ENCODE data around the gene IBSP.

IBSP gene

DNA sequence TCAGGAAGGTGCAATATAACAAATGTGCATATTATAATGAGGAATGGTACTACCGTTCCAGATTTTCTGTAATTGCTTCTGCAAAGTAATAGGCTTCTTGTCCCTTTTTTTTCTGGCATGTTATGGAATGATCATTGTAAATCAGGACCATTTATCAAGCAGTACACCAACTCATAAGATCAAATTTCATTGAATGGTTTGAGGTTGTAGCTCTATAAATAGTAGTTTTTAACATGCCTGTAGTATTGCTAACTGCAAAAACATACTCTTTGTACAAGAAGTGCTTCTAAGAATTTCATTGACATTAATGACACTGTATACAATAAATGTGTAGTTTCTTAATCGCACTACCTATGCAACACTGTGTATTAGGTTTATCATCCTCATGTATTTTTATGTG is 12.6 kb downstream of the IBSP start:
- Histone ChIP-seq H3K9me3 (ENCODE audit: insufficient read depth, low read length) (no peaks in the 10 kb centered on the region), H3K9ac (ENCODE audit: low read length) (no peak overlapping the region), H3K79me2 (ENCODE audit: insufficient read depth, low read length) (no peaks in the 10 kb centered on the region), H2AFZ (ENCODE audit: low read depth, low read length, severe bottlenecking) (no peak overlapping the region), H3K36me3 (ENCODE audit: low read length) (no peaks in the 10 kb centered on the region), H3F3A (ENCODE audit: insufficient read depth) (no peaks in the 10 kb centered on the region), H3K9me2 (replicated peaks; ENCODE audit: insufficient read depth, low read length) (no peaks in the 10 kb centered on the region), H4K20me1 (ENCODE audit: low read depth, low read length) (no peaks in the 10 kb centered on the region), H3K4me3 (ENCODE audit: insufficient read depth, low read length, poor library complexity, severe bottlenecking) (no peak overlapping the region), H3K27me3 (ENCODE audit: low read length) (no peaks in the 10 kb centered on the region), H3K4me2 (ENCODE audit: low read depth, low read length, poor library complexity, severe bottlenecking) (no peak overlapping the region), H3K27ac (ENCODE audit: low read depth, low read length) (no peak overlapping the region)
- TF ChIP-seq CTCF (IDR thresholded peaks at IDR 0.05; ENCODE audit: insufficient read depth, low read length, poor library complexity, severe bottlenecking) (no peak), EZH2phosphoT487 (conservative IDR thresholded peaks at IDR 0.05; ENCODE audit: low read length) (no peak)

DNA sequence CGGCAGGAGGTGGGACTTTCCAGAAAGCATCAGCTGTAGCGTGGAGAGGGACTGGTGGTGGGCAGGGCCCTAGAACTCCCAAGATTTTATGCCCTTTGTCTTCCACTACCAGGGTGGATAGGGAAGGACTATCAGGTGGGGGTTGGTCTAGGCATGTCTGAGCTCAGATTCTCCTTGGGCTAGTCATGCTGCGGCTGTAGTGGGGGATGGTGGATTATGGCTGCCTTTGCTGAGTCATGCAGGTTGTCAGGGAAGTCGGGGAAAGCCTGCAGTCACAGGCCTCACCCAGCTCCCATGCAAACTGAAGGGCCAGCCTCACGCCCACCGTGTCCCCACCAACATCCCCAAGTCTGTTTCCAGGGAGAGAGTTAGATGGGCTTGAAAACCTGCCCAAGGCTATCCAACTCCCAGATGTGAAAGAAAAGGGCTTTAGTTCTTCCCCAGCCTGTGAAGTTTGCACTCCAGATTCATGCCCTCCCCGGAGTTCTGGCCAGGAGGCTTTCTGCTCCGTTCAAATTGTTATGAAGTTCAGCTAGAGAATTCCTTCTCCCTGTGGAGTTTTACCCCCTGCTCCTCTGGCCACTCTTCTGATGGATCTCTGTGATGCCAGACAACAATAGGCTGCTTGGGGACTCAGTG is 20.0 kb downstream of the IBSP start:
- TF ChIP-seq CTCF (IDR thresholded peaks at IDR 0.05; ENCODE audit: insufficient read depth, low read length, poor library complexity, severe bottlenecking) (no peak), EZH2phosphoT487 (conservative IDR thresholded peaks at IDR 0.05; ENCODE audit: low read length) (no peak)
- Histone ChIP-seq H3K4me2 (ENCODE audit: low read depth, low read length, poor library complexity, severe bottlenecking) (no peak overlapping the region), H2AFZ (ENCODE audit: low read depth, low read length, severe bottlenecking) (no peak overlapping the region)

GRCh38 chr4:87823200-87823599 is 23.8 kb downstream of the IBSP start:
- Histone ChIP-seq H3K27me3 (ENCODE audit: low read length) (no peaks in the 10 kb centered on the region), H4K20me1 (ENCODE audit: low read depth, low read length) (no peaks in the 10 kb centered on the region), H3K4me2 (ENCODE audit: low read depth, low read length, poor library complexity, severe bottlenecking) (no peak overlapping the region), H3K27ac (ENCODE audit: low read depth, low read length) (no peak overlapping the region), H3K9ac (ENCODE audit: low read length) (no peak overlapping the region), H3K79me2 (ENCODE audit: insufficient read depth, low read length) (no peaks in the 10 kb centered on the region), H3K36me3 (ENCODE audit: low read length) (no peaks in the 10 kb centered on the region), H3K9me3 (ENCODE audit: insufficient read depth, low read length) (no peaks in the 10 kb centered on the region), H3K9me2 (replicated peaks; ENCODE audit: insufficient read depth, low read length) (no peaks in the 10 kb centered on the region), H3F3A (ENCODE audit: insufficient read depth) (no peaks in the 10 kb centered on the region), H3K4me3 (ENCODE audit: insufficient read depth, low read length, poor library complexity, severe bottlenecking) (no peak overlapping the region), H2AFZ (ENCODE audit: low read depth, low read length, severe bottlenecking) (no peak overlapping the region)
- no peak for TF ChIP-seq CTCF (IDR thresholded peaks at IDR 0.05; ENCODE audit: insufficient read depth, low read length, poor library complexity, severe bottlenecking)
- no peak for TF ChIP-seq EZH2phosphoT487 (conservative IDR thresholded peaks at IDR 0.05; ENCODE audit: low read length)

More for the DNA sequence above, 20.0 kb downstream of the IBSP start:
- H3K27ac ChIP-seq (ENCODE audit: low read depth, low read length) = no peak overlapping the region
- no peaks in the 10 kb centered on the region for H4K20me1 ChIP-seq (ENCODE audit: low read depth, low read length)
- H3K9me2 ChIP-seq (replicated peaks; ENCODE audit: insufficient read depth, low read length) = no peaks in the 10 kb centered on the region
- no peak overlapping the region for H3K4me3 ChIP-seq (ENCODE audit: insufficient read depth, low read length, poor library complexity, severe bottlenecking)
- H3K79me2 ChIP-seq (ENCODE audit: insufficient read depth, low read length) = no peaks in the 10 kb centered on the region
- H3K9ac ChIP-seq (ENCODE audit: low read length) = no peak overlapping the region
- H3F3A ChIP-seq (ENCODE audit: insufficient read depth) = no peaks in the 10 kb centered on the region
- H3K27me3 ChIP-seq (ENCODE audit: low read length) = no peaks in the 10 kb centered on the region
- H3K36me3 ChIP-seq (ENCODE audit: low read length) = no peaks in the 10 kb centered on the region
- no peaks in the 10 kb centered on the region for H3K9me3 ChIP-seq (ENCODE audit: insufficient read depth, low read length)

Measured in SU-DHL-6 (cell line).